Measurements from ENCODE around the gene CEMIP. TPM values are rescaled to one million over a fixed set of nuclear protein-coding genes. Genes with fewer than 3 reads are reported as not detected.

Gene CEMIP
- total RNA-seq, 1 donor from 2014 or later, result 0.44 TPM

DNA sequence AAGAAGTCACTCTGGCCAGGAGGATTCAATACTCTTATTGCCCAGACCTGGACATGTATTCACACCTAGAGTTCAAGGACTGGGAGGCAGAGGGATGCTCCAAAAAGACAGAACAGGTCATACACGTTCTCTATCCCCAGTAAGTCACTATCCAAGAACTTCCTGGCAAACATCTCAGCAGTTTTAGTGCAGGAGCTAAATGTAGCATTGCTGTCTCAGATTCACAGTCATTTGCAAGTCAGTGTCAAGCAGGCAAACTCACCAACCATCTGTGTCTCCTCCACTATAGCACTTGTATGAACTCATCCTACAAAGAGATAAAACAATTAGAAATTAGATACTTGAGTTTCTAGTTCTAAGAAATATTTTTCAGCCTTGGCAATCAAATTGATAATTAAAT is 45.7 kb upstream of the CEMIP start:
- Histone ChIP-seq H3K36me3 (no peaks in the 10 kb centered on the region), H3K27me3 (ENCODE audit: low read depth) (no peaks in the 10 kb centered on the region), H3K9me3 (replicated peaks) (no peaks in the 10 kb centered on the region), H3K27ac (replicated peaks) (no peak overlapping the region), H3K4me1 (peaks cover 24% of the 10 kb centered on the region), H3K4me3 (no peak overlapping the region)
- DNase-seq, result no peak
- TF ChIP-seq, protein P1, sequence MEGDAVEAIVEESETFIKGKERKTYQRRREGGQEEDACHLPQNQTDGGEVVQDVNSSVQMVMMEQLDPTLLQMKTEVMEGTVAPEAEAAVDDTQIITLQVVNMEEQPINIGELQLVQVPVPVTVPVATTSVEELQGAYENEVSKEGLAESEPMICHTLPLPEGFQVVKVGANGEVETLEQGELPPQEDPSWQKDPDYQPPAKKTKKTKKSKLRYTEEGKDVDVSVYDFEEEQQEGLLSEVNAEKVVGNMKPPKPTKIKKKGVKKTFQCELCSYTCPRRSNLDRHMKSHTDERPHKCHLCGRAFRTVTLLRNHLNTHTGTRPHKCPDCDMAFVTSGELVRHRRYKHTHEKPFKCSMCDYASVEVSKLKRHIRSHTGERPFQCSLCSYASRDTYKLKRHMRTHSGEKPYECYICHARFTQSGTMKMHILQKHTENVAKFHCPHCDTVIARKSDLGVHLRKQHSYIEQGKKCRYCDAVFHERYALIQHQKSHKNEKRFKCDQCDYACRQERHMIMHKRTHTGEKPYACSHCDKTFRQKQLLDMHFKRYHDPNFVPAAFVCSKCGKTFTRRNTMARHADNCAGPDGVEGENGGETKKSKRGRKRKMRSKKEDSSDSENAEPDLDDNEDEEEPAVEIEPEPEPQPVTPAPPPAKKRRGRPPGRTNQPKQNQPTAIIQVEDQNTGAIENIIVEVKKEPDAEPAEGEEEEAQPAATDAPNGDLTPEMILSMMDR (IDR thresholded peaks at IDR 0.05; ENCODE audit: borderline replicate concordance), result no peak
- intact Hi-C loops (cut with micrococcal nuclease), result no loop called here

DNA sequence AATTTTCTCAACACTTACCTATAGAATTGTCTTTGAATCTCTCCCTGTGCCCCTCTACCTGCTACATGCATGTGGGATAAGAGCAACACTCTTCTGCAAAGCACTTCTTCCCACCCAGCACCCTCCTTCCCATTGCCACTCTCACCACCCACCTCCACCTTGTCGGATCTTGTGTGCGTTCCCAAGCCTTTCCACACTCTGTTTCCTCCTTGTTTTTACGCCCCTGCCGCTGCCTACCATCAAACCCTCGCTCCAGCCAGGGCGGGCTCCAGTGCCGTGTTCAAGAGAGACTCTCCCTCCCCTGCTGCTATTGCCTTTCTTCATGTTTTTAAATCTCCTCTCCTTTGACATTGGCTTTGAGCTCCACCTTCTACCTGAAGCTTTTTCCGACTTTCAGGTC is 43.8 kb upstream of the CEMIP start:
- Histone ChIP-seq H3K9me3 (replicated peaks) (no peaks in the 10 kb centered on the region), H3K27ac (replicated peaks) (no peak overlapping the region), H3K36me3 (no peaks in the 10 kb centered on the region), H3K4me1 (peaks cover 24% of the 10 kb centered on the region), H3K27me3 (ENCODE audit: low read depth) (no peaks in the 10 kb centered on the region), H3K4me3 (no peak overlapping the region)
- TF ChIP-seq, protein P1 (IDR thresholded peaks at IDR 0.05; ENCODE audit: borderline replicate concordance), result no peak
- intact Hi-C loops (cut with micrococcal nuclease), result no loop called here
- DNase-seq, result no peak

DNA sequence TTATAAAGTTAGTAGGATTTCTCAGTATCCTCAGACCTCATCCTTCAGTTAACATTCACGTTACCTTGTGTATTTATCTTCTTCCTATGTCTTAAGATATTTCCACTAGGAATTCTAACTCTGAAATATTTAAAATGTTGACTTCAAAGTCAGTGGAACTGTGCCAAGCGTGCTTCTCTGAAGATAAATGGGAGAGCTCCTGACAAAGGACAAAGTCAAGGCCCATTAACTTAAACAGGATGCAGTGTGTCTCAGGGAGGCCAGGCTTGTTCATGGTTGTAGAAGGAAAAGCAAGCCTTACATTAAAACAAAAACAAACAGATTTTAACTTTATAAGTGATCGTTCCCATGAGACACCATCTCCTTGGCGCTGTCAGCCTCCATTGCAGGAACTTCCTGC is 42.6 kb upstream of the CEMIP start:
- H3K27me3 ChIP-seq (ENCODE audit: low read depth), result no peaks in the 10 kb centered on the region

DNA sequence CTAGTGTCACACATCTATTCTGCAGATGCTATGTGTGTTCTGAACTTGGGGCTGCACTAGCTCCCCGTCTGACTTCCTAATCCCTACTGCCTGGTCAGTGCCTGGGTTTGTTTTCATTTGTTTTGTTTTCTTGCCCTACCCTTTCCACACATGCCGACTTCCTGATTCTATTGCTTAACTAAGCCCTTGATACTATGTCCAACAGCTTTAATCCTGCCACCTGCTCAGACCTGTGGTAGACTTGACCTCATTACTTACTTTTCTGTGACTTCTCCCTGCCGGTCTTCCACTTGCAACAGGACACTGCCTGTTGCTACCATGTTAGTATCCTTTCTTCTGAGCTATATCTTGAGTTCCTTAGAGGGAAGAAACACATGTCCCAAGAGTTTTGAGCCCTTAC is 39.3 kb upstream of the CEMIP start:
- TF ChIP-seq, protein P1 (IDR thresholded peaks at IDR 0.05; ENCODE audit: borderline replicate concordance), result no peak
- H3K27me3 ChIP-seq (ENCODE audit: low read depth), result no peaks in the 10 kb centered on the region
- no peaks in the 10 kb centered on the region for H3K36me3 ChIP-seq
- intact Hi-C loops (cut with micrococcal nuclease), result no loop called here
- H3K4me3 ChIP-seq, result no peak overlapping the region
- DNase-seq, result no peak
- H3K9me3 ChIP-seq (replicated peaks), result no peaks in the 10 kb centered on the region
- peaks cover 6% of the 10 kb centered on the region for H3K4me1 ChIP-seq
- no peak overlapping the region for H3K27ac ChIP-seq (replicated peaks)

More for the DNA sequence above, 42.6 kb upstream of the CEMIP start:
- DNase-seq, result no peak
- no peaks in the 10 kb centered on the region for H3K36me3 ChIP-seq
- no peaks in the 10 kb centered on the region for H3K9me3 ChIP-seq (replicated peaks)
- no peak overlapping the region for H3K4me3 ChIP-seq
- peaks cover 20% of the 10 kb centered on the region for H3K4me1 ChIP-seq
- TF ChIP-seq, protein P1 (IDR thresholded peaks at IDR 0.05; ENCODE audit: borderline replicate concordance), result no peak
- intact Hi-C loops (cut with micrococcal nuclease), result no loop called here
- H3K27ac ChIP-seq (replicated peaks), result no peak overlapping the region

DNA sequence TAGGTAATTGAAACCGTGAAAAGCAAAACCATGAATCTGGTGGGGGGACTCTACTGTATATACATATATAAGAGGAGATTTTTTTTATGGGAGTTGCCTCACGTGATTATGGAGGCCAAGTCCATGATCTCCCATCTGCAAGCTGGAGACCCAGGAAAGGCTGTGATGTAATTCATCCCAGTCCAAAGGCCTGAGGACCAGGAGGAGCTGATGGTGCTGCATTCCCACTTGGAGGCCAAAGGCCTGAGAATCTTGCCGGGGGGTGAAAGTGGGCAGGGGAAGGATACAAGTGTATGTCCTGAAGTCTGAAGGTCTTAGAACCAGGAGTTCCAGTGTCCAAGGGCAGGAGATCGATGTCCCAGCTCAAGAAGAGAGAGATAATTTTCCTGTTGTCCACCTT is 37.1 kb upstream of the CEMIP start:
- no peaks in the 10 kb centered on the region for H3K27me3 ChIP-seq (ENCODE audit: low read depth)
- H3K9me3 ChIP-seq (replicated peaks), result no peaks in the 10 kb centered on the region
- TF ChIP-seq, protein P1 (IDR thresholded peaks at IDR 0.05; ENCODE audit: borderline replicate concordance), result no peak
- no peaks in the 10 kb centered on the region for H3K36me3 ChIP-seq
- intact Hi-C loops (cut with micrococcal nuclease), result no loop called here
- no peak for DNase-seq
- peaks cover 7% of the 10 kb centered on the region for H3K4me1 ChIP-seq
- H3K4me3 ChIP-seq, result no peak overlapping the region
- no peak overlapping the region for H3K27ac ChIP-seq (replicated peaks)

Data from left ventricle myocardium inferior (tissue), 1 donor.